NB4 (cell line): Measurements from ENCODE around the gene ITFG2.

Source experiments
- DNase-seq: peaks from one replicate; pipeline ENCODE4 v3.0.0; 2010; ENCODE audit warnings: low read depth
- H3K4me3 ChIP-seq: one replicate; pipeline ENCODE4 v1.5.1; 2011; ENCODE audit warnings: mild to moderate bottlenecking, low read depth, low read length, moderate library complexity
- CTCF ChIP-seq: IDR thresholded peaks from one replicate; pipeline ENCODE4 v1.5.1; 2012; ENCODE audit warnings: low read depth, low read length
- MAX ChIP-seq: IDR thresholded peaks from 2 replicates; pipeline ENCODE4 v1.6.1; 2011; ENCODE audit warnings: low read depth, low read length
- MYC ChIP-seq: IDR thresholded peaks from 2 replicates; pipeline ENCODE4 v1.6.1; 2011; ENCODE audit warnings: low read depth, low read length
- POLR2A ChIP-seq: IDR thresholded peaks from 2 replicates; pipeline ENCODE4 v1.6.1; 2011; ENCODE audit warnings: mild to moderate bottlenecking; ENCODE audit not compliant: insufficient read length; ENCODE audit errors: extremely low read depth

ITFG2 gene

GRCh38 chr12:2800046-2800570, 12.4 kb upstream of the ITFG2 start:
- H3K4me3 ChIP-seq = no peak overlapping the region
- DNase-seq = no peak
- no peak for TF ChIP-seq MYC
- TF ChIP-seq MAX = no peak
- no peak for TF ChIP-seq POLR2A
- no peak for TF ChIP-seq CTCF

- no peak overlapping the region for H3K4me3 ChIP-seq
- no peak for DNase-seq
- no peak for TF ChIP-seq MYC
- no peak for TF ChIP-seq POLR2A
- TF ChIP-seq CTCF = no peak
- TF ChIP-seq MAX = no peak
Measured at GRCh38 chr12:2801044-2801783, 11.3 kb upstream of the ITFG2 start.

- DNase-seq = no peak
- H3K4me3 ChIP-seq = no peak overlapping the region
- TF ChIP-seq MAX (no peak), MYC (no peak), POLR2A (no peak), CTCF (no peak)
Measured at GRCh38 chr12:2803635-2804392, 8.7 kb upstream of the ITFG2 start.

- DNase-seq = no peak
- no peak for TF ChIP-seq MYC
- no peak for TF ChIP-seq POLR2A
- TF ChIP-seq CTCF = no peak
- no peak for TF ChIP-seq MAX
- H3K4me3 ChIP-seq = no peak overlapping the region
Measured at GRCh38 chr12:2804393-2805142, 7.9 kb upstream of the ITFG2 start.

- TF ChIP-seq MAX (no peak), CTCF (no peak), POLR2A (no peak)
- H3K4me3 ChIP-seq = no peak overlapping the region
- DNase-seq = no peak
Measured at GRCh38 chr12:2805143-2805520, 7.3 kb upstream of the ITFG2 start.
